Measurements from ENCODE around the gene METAP2.

DNA sequence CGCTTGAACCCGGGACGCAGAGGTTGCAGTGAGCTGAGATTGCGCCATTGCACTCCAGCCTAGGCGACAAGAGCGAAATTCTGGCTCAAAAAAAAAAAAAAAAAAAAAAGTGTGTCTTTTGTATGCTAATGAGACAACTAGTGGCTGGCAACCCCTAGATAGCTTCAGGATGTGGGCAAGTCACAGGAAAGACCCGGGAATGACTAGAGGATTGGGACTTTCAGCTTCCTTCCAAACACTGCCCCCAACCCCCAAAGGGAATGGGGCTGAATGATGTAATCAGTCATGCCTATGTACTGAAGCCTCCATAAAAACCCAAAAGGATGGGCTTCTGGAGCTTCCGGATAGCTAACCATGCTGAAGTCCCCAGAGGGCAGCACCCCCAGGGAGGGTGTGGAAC, 48.7 kb downstream of the METAP2 start:
- TF ChIP-seq HDGF (IDR thresholded peaks at IDR 0.05; ENCODE audit: borderline replicate concordance) (no peak), FOXM1 (IDR thresholded peaks at IDR 0.05; ENCODE audit: borderline replicate concordance) (no peak), TARDBP (IDR thresholded peaks at IDR 0.05) (no peak), SP1 (IDR thresholded peaks at IDR 0.05) (no peak)
